Right cardiac atrium (tissue), 5 donors: ENCODE measurements around the gene TRMT10C. TPM values are rescaled to one million over a fixed set of nuclear protein-coding genes. Genes with fewer than 3 reads are reported as not detected.
"Not testable (repeated sequence)": the region's sequence is repeated elsewhere in the genome, so short reads cannot be mapped to it uniquely, and the experiment has no call there.

Experiments used
- ATAC-seq, 2 donors: fragments of 200-7000 bp; cut with Tn5 transposase; one replicate each; pipeline versions ENCODE4 v1.8.0 to v1.9.1; 2020; ENCODE audit warnings: moderate library complexity in 2 of 2, mild to moderate bottlenecking in 1 of 2
- DNase-seq, 3 donors: peaks; one replicate each; pipeline ENCODE4 v3.0.0-alpha.2; 2020
- H3K27ac ChIP-seq: one replicate; pipeline ENCODE4 v1.5.1; 2013; ENCODE audit warnings: mild to moderate bottlenecking, low read length, control low read depth, moderate library complexity
- H3K27me3 ChIP-seq: one replicate; pipeline ENCODE4 v1.6.1; 2013; ENCODE audit not compliant: control insufficient read depth, insufficient read depth
- H3K4me1 ChIP-seq: one replicate; pipeline ENCODE4 v1.6.1; 2013; ENCODE audit warnings: low read length; ENCODE audit not compliant: control insufficient read depth, insufficient read depth
- H3K4me3 ChIP-seq: one replicate; pipeline ENCODE4 v1.5.1; 2013; ENCODE audit warnings: low read length, control low read depth
- H3K9me3 ChIP-seq: one replicate; pipeline ENCODE4 v1.6.1; 2013; ENCODE audit warnings: low read length; ENCODE audit not compliant: control insufficient read depth
- WGBS: extraction: QIAGEN DNeasy Blood & Tissue Kit; methylation state at CpG from one replicate; pipeline ENCODE4 v1.1.7; 2013; 5-methylcytosine and 5-hydroxymethylcytosine counted together
- intact Hi-C, 4 donors: fragments of 100-400 bp; cut with DNase I; formaldehyde crosslinking; loops; one replicate each; pipeline versions ENCODE4 v1.11.0 to v1.14.0; 2022 to 2023
- polyA plus RNA-seq: library from polyadenylated mRNA; stranded (reverse); fragments of 200-250 nt; gene quantifications from one replicate; pipeline ENCODE4 v1.2.3, GENCODE V29; 2013
- total RNA-seq, 4 donors: library from RNA; stranded (reverse); fragmentation: NEBNext Ultra II Directional; extraction: Animal tissue kit (Norgen Biotek cat#: 25700); gene quantifications; one replicate each; pipeline ENCODE4 v1.2.1, GENCODE V29; 2021
- donor health status: healthy with polysubstance abuse.
- donor health status: DM: no; HTN: yes; CAD: no.
- donor health status: DM: no; HTN: no; CAD: no.
- donor health status: DM: no; HTN: yes; CAD: no; lungs with severe emphysema.
- donor health status: DM: yes; HTN: yes; CAD: no.

The TRMT10C gene
- total and polyA plus RNA-seq, 5 donors, result 18.8 to 26.0 (median 20.4) TPM

DNA sequence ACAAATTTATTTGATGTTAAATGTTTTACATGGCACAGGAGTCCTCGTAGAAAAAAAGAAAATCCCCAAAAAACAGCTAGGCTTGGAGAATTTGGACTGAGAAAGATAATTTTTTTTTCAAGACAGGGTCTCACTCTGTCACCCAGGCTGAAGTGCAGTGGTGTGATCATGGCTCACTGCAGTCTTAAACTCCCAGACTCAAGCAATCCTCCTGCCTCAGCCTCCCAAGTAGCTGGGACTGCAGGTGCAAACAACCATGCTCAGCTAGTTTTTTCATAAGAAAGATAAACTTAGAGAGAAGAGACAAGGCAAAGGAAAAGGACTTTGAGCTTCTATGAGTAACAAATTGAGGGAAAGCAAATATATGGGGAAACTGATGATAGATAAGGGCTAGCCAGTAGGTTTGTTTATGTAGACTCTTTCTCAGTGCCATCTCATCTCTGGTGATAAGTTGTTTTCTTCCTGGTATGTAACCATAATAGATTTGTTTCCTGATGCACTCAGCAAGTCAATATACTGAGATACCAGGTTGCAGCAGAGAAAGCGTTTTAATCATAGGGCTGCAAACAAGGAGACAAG lies 13.1 kb upstream of the TRMT10C start:
- Histone ChIP-seq H3K27me3 (no peaks in the 10 kb centered on the region), H3K4me3 (no peak overlapping the region), H3K9me3 (no peaks in the 10 kb centered on the region), H3K4me1 (no peaks in the 10 kb centered on the region), H3K27ac (no peak overlapping the region)
- ATAC-seq (no peak), DNase-seq (no peak)
- WGBS, result 72% methylated on average over 2 of the region's 2 CpGs
- intact Hi-C loops, result no loop called here

DNA sequence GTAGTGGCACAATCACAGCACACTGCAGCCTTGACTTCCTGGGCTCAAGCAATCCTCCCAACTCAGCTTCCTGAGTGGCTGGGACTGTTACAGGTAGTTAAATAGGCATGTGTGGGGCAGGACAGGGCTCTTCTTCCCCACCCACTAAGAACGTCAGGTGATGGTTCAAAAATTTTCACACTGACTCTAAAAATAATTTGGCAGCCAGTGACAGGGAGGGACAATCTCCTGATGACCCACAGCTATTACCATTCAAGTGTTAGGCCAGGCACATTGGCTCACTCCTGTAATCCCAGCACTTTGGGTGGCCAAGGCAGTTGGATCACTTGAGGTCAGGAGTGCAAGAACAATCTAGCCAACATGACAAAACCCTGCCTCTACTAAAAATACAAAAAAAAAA lies 12.2 kb upstream of the TRMT10C start:
- intact Hi-C loops, result no loop called here
- H3K4me1 ChIP-seq, result no peaks in the 10 kb centered on the region
- H3K9me3 ChIP-seq, result no peaks in the 10 kb centered on the region
- DNase-seq (no peak), ATAC-seq (peak; percentile 29 to 67)
- H3K27me3 ChIP-seq, result no peaks in the 10 kb centered on the region
- no peak overlapping the region for H3K27ac ChIP-seq
- 48% methylated on average over 1 of the region's 1 CpG for WGBS
- no peak overlapping the region for H3K4me3 ChIP-seq

DNA sequence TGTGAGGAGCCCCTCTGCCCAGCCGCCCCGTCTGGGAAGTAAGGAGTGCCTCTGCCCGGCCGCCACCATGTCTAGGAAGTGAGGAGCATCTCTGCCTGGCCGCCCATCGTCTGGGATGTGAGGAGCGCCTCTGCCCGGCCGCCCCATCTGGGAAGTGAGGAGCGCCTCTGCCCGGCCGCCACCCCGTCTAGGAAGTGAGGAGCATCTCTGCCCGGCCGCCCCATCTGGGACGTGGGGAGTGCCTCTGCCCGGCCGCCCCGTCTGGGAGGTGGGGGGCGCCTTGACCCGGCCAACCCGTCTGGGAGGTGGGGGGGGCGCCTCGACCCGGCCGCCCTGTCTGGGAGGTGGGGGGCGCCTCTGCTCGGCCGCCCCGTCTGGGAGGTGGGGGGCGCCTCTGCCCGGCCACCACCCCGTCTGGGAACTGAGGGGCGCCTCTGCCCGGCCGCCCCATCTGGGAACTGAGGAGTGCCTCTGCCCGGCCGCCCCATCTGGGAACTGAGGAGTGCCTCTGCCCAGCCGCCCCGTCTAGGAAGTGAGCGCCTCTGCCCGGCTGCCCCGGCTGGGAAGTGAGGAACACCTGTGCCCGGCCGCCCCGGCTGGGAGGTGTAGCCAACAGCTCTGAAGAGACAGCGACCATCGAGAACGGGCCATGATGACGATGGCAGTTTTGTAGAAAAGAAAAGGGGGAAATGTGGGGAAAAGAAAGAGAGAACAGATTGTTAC lies 10.1 kb upstream of the TRMT10C start:
- H3K27ac ChIP-seq, ATAC-seq, H3K27me3 ChIP-seq, H3K4me1 ChIP-seq, intact Hi-C loops, H3K4me3 ChIP-seq, H3K9me3 ChIP-seq: not testable (repeated sequence)
- WGBS, result 96% methylated on average over 50 of the region's 50 CpGs
- peak in 2 of 3 donors; percentile 43 to 68 for DNase-seq

DNA sequence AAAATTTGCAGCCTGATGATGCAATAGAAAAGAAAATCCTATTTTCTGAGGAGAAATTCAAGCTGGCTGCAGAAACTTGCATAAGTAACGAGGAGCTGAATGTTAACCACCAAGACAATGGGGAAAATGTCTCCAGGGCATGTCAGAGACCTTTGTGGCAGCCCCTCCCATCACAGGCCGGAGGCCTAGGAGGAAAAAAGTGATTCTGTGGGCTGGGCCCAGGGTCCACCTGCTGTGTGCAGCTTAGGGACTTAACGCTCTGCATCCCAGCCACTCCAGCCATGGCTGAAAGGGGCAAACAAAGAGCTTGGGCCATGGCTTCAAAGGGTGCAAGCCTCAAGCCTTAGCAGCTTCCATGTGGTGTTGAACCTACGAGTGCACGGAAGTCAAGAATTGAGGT lies 8.3 kb upstream of the TRMT10C start:
- H3K4me1 ChIP-seq, intact Hi-C loops: not testable (repeated sequence)
- WGBS, result 82% methylated on average over 5 of the region's 5 CpGs

DNA sequence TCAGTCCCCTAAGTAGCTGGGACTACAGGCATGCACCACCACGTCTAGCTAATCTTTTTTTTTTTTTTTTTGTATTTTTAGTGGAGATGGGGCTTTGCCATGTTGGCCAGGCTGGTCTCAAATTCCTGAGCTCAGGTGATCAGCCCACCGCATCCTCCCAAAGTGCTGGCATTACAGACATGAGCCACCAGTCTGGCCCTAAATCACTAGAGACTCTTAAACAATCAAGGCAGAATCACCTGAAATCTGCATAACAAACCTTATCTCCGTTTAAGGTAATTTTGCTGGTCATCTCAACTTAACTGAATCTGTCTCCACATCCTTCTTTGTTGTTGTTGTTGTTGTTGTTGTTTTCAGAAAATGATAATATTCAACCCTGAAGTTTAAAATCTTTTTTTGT lies 5.6 kb upstream of the TRMT10C start:
- Histone ChIP-seq H3K9me3 (no peaks in the 10 kb centered on the region), H3K4me1 (no peaks in the 10 kb centered on the region), H3K27ac (no peak overlapping the region), H3K4me3 (no peak overlapping the region), H3K27me3 (no peaks in the 10 kb centered on the region)
- WGBS, result 51% methylated on average over 3 of the region's 3 CpGs
- no peak for ATAC-seq
- intact Hi-C loops, result no loop called here
- DNase-seq, result no peak

More for the DNA sequence above, 8.3 kb upstream of the TRMT10C start:
- not testable (repeated sequence) for DNase-seq, ATAC-seq, H3K27ac ChIP-seq, H3K27me3 ChIP-seq, H3K4me3 ChIP-seq, H3K9me3 ChIP-seq

DNA sequence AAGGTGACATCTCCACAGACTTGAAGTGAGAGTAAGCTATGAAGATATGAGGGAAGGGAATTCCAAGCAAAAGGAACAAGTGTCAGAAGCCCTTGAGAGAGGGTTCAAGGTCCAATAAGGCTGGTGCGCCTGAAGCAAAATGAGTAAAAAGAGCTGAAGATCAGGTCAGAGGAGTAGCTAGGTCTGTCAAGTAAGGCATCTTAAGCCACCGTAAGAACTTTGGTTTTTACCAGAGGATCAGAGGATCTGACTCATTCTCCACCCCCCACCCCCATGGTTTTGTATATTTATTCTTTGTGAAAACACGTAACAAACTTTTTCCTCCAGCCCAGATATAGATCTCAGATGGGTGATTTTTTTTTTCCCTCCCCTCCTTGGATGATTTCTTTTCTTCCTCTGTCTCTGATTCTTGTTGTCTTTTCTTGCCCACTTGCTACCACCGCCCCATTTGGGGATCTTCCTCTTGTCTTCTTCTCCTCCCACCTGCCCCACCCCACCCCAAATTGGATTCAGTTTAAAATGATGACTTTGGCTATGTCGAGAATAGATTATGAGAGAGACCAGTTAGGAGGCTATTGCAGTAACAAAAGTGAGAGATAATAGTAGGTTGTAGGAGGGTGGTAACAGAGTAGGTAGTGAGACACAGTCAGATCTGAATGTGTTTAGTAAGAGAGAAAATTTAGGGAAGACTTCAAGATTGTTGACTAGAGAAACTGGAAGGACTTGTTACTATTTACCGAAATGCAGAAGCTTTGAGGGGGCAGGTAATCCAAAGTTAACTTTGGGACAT lies 6.1 kb downstream of the TRMT10C start:
- no peaks in the 10 kb centered on the region for H3K27me3 ChIP-seq
- ATAC-seq, result no peak
- WGBS, result 94% methylated on average over 6 of the region's 6 CpGs
- DNase-seq, result no peak
- no peak overlapping the region for H3K4me3 ChIP-seq
- H3K27ac ChIP-seq, result no peak overlapping the region
- H3K4me1 ChIP-seq, result no peaks in the 10 kb centered on the region
- intact Hi-C loops, result no loop called here
- no peaks in the 10 kb centered on the region for H3K9me3 ChIP-seq

DNA sequence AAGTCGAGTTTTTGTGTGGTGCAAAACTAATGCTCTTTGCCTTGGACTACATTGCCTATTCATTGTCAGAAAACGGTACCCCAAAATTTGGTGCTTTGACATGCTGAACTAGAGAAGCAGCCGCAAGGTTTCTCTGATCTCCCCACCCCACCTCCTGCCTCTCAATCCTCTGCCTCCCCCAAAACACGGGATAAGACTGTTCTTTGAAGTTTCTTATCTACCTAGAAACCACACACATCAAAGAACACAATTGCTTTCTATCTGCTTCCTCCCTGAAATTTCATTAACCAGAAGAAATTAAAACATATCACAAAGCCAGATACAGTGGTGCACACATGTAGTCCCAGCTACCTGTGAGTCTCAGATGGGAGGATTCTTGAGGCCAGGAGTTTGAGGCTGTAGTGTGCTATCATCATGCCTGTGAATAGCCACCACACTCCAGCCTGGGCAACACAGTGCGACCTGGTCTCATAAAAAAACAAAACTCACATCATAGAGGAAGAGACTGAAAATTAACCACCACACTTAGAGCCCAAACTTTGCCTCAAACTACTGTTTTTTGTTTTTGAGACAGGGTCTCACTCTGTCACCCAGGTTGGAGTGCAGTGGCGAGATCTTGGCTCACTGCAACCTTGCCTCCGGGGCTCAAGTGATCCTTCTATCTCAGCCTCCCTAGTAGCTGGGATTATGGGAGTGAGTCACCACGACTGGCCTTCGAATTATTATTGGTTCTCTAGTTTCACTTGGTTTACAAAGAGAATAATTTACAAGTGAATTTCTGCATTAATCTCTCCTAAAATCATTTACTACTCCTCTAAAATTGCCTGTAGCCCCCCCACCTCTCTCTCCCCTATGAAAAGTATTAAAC lies 9.6 kb downstream of the TRMT10C start:
- Histone ChIP-seq H3K4me3 (no peak overlapping the region), H3K4me1 (no peaks in the 10 kb centered on the region), H3K27ac (no peak overlapping the region), H3K27me3 (no peaks in the 10 kb centered on the region), H3K9me3 (no peaks in the 10 kb centered on the region)
- 66% methylated on average over 9 of the region's 9 CpGs for WGBS
- ATAC-seq, result no peak
- DNase-seq, result no peak
- intact Hi-C loops, result loop anchor here in 2 of 4 donors (10.0 kb wide), 1 partner anchor 104 kb away; the partner anchor contains the start of gene ZBTB11 (in 2 of the 2)

DNA sequence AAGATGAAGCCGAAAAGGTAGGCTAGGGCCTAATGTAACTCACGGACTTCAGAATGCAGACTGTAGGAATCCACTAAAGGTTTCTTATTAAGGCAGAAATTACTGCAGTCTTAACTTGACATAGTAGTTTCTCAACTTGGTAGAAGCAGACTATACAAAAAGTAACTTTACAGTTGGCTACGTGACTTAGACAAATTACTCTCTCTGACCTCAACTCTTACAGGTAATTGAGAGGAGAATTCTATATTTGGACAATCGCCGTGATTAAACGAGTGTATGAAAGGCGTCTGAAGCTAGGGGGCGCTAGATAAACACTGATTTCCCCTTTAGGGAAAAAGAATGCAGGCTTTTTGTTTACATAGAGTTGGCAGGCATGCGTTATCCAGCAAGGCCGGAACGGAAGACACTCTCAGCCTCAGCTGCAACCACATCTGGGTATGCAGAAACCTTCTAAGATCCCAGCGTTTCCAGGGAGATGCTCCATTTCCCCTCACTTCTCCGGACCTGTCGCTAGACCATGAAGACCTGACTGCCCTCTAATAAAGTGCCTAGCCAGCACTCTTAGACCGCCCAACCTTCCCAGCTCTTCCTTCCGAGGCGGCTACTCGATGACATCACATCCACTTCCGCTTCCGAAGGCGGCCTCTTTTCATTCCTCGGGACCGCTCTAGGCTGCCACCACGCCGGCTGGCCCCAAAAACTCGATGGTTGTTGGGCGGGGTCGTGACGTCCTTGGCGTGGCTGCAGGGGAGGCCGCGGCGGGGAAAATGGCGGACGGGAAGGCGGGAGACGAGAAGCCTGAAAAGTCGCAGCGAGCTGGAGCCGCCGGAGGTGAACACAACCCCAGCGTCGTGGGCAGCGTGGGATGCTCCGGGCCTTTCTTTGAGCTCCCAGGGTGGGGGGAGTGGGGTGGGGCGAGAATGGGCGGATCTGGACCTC lies 12.1 kb downstream of the TRMT10C start, which contains the start of gene PCNP:
Gene PCNP (plus strand): TSS at position 732 of the 939 bp plus-strand sequence. CDS start 36 bp downstream, at position 768.
- DNase-seq, result peak; percentile 99
- 2% methylated on average over 47 of the region's 47 CpGs for WGBS
- intact Hi-C loops, result loop anchor here in 2 of 4 donors (10.0 kb wide), 1 partner anchor 101 kb away; the partner anchor contains the start of gene ZBTB11 (in 2 of the 2)
- Histone ChIP-seq H3K27ac (peak within 1 kb of the TSS; percentile 100), H3K4me3 (peak within 1 kb of the TSS; percentile 89), H3K9me3 (no peaks in the 10 kb centered on the region), H3K4me1 (no peaks in the 10 kb centered on the region), H3K27me3 (no peaks in the 10 kb centered on the region)
- ATAC-seq, result peak; percentile 97 to 98

DNA sequence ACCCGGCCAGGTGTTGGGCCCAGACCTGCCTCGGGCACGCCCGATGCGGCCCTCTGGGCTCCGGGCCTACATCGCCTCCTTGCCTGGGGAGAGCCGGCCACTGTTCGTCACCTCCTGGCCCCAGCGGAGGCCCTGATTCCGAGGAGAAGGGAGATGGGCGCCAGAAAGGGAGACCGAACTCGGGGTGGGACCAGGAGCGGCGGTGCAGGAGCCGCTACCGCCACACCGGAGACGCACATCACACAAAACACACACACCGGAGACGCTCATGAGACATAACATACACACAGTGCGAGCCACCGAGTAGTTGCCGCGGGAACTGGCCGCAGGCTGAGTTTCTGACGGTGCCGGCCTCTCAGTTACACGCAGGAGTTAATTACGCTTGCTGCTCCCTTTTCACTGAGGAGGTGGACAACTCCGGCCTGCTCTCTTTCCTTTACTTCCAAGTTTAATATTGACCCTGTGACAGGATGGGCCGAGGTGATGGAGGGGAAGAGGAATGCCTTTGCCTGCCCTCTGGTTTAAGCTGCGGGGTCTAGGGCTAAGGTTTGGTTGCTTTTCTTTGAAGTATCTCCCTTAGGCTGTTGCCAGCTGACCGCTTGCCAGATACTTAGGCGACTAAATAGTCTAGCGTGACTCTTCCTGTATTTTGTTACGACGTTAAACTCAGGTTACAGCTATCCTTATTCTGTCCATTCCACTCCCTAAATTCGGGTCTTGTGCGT lies 12.9 kb downstream of the TRMT10C start:
- DNase-seq (peak; percentile 62 to 72 (median 62)), ATAC-seq (peak; percentile 76 to 80)

More for the DNA sequence above, 12.9 kb downstream of the TRMT10C start:
- intact Hi-C loops, result loop anchor here in 2 of 4 donors (10.0 kb wide), 1 partner anchor 100 kb away; the partner anchor contains the start of gene ZBTB11 (in 2 of the 2)
- H3K4me1 ChIP-seq, result no peaks in the 10 kb centered on the region
- peak overlapping the region; percentile 89 for H3K4me3 ChIP-seq
- WGBS, result under 1% methylated on average over 41 of the region's 41 CpGs
- H3K9me3 ChIP-seq, result no peaks in the 10 kb centered on the region
- peak overlapping the region; percentile 98 for H3K27ac ChIP-seq
- H3K27me3 ChIP-seq, result no peaks in the 10 kb centered on the region
